GM12873 (cell line): ENCODE results near the gene CTXN1.

Experiments used
- TF ChIP-seq, protein P1 (sequence below): IDR thresholded peaks from 2 replicates; pipeline ENCODE4 v1.5.1; 2012; ENCODE audit warnings: low read depth, mild to moderate bottlenecking, moderate library complexity, low read length, control low read depth; ENCODE audit not compliant: insufficient read depth; ENCODE audit errors: missing control alignments

The CTXN1 gene

DNA sequence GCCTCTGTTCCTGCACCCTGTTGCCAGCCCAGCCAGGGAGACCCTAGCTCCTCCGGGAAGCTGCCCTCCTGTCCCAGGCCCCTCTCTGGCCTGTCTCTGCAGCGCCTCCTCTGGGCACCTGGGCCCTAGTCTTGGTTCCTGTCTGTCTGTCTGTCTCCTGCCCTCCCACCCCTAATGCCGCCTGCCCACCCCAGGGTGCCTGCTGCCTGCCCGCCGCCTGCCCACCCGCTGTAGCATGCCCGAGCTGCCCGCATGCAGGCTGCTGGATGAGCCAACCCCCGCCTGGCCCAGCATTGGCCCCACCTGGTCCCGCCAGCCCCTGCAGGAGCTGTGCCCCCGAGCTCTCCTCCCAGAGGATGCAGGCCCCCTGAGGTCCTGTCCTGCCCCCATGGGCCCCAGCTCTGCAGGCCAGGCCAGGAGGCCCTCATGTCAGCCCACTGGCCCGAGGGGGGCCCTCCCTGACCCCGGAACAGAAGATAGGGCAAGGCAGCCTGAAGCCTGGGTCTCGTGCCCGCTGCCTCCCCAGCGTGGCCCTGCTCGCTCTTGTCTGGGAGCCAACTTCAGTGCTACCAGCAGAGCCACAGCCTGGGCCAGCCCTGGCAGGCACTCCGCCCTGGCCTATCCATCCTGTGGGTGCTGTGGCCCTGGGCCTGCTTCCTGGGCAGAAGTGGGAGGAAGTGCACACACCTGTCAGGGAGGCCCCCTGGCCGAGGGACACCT, 17.0 kb downstream of the CTXN1 start:
- TF ChIP-seq, protein P1, sequence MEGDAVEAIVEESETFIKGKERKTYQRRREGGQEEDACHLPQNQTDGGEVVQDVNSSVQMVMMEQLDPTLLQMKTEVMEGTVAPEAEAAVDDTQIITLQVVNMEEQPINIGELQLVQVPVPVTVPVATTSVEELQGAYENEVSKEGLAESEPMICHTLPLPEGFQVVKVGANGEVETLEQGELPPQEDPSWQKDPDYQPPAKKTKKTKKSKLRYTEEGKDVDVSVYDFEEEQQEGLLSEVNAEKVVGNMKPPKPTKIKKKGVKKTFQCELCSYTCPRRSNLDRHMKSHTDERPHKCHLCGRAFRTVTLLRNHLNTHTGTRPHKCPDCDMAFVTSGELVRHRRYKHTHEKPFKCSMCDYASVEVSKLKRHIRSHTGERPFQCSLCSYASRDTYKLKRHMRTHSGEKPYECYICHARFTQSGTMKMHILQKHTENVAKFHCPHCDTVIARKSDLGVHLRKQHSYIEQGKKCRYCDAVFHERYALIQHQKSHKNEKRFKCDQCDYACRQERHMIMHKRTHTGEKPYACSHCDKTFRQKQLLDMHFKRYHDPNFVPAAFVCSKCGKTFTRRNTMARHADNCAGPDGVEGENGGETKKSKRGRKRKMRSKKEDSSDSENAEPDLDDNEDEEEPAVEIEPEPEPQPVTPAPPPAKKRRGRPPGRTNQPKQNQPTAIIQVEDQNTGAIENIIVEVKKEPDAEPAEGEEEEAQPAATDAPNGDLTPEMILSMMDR = no peak

DNA sequence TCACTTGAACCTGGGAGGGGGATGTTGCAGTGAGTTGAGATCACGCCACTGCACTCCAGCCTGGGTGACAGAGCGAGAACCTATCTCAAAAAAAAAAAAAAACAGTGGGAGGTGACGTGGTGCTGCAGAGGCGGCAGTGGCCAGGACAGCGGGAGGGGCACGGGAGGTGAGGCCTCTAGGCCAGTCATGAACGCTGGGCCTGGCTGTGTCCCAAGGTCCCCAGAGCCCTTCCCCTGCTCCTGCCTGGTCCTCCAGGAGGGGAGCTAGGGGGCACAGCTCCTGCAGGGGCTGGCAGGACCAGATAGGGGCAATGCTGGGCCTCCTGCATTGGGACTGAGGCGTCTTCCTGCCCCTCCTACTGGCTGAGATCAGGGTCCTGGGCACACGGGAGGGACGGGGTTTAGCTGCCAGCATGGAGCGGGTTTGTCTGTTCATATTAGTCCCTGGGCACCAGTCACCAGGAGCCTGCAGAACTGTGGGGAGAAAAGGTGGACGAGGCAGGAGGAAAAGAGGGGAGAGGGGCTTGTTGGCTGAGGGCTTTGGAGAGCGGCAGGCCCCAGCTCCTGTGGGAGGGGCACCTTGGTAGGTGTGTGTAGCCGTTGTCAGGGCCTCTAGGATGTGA, 17.7 kb downstream of the CTXN1 start:
- TF ChIP-seq, protein P1 = no peak

DNA sequence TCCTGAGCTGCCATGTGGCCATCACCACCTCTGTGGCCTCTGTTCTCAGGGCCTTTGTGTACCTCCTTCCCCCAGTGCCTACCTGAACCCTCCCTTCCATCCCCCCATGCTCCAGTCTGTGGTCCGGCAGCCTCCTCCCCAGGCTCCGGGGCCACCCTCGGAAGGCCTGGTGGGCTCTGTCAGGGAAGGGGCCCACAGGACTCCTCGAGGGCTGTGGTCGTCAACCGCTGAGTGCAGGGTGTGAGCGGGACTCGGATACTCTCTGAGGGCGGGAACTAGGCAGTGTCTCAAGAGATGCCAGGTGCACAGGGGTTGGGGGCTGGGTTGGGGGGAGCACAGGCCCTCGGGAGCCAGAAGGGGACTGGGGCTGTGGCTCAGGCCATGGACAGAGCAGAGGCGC, 18.4 kb downstream of the CTXN1 start:
- TF ChIP-seq, protein P1 = no peak

DNA sequence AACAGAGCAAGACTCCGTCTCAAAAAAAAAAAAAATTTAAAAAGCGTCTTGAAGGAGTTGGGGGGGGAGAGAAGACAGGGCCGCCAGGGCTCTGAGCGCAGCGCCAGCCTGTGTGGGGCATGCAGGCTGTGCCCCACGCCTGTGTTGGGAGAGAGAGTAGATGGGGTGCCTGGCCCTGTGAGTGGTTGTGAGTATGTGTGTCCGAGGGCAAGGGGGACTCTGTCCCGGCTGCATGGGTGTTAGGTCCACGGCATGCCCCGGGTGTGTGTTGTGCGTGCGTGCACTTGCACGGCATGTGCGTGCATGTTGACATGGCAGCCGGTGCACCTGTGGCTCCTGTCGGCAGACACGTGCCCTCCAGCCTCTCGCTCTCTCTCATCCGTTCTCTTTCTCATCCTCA, 18.8 kb downstream of the CTXN1 start:
- TF ChIP-seq, protein P1 = no peak

DNA sequence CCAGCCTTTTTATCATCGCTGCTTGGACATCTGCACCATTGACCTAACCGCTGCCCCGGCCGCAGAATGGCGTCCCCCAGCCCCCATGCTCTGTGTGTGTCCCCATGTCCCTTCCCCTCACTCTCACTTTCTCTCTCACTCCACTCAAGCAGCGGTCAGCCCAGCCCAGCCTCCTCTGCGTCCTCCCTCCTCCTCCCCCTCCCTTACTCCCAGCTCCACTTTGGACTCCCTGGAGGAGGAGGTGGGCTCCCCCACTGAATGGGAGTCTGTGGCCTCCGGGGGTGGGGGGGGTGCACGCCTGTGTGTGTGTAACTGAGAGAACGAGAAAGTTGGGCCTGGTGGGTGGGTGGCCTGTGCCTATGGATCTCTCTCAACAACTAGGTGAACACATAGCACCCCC, 20.1 kb downstream of the CTXN1 start:
- TF ChIP-seq, protein P1 = no peak

DNA sequence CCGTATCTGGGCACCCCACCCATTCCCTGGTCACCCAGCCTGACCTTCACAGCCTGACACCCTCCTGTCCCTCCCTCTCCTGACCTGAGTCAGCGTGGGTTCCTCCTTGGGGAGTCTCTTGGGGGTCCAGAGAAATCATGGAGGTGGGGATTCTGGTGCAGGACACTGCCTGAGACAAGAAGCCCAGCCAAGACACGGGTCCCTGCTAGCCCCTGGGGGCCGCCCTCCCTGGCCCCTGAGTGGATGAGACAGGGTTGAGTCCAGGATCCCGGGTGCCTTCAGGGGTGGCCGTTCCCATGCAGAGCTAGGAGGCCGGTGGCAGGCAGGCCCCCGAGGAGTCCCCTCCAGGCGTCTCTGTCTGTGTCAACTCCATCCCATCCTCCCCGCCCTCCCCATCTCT, 20.7 kb downstream of the CTXN1 start:
- TF ChIP-seq, protein P1 = no peak

DNA sequence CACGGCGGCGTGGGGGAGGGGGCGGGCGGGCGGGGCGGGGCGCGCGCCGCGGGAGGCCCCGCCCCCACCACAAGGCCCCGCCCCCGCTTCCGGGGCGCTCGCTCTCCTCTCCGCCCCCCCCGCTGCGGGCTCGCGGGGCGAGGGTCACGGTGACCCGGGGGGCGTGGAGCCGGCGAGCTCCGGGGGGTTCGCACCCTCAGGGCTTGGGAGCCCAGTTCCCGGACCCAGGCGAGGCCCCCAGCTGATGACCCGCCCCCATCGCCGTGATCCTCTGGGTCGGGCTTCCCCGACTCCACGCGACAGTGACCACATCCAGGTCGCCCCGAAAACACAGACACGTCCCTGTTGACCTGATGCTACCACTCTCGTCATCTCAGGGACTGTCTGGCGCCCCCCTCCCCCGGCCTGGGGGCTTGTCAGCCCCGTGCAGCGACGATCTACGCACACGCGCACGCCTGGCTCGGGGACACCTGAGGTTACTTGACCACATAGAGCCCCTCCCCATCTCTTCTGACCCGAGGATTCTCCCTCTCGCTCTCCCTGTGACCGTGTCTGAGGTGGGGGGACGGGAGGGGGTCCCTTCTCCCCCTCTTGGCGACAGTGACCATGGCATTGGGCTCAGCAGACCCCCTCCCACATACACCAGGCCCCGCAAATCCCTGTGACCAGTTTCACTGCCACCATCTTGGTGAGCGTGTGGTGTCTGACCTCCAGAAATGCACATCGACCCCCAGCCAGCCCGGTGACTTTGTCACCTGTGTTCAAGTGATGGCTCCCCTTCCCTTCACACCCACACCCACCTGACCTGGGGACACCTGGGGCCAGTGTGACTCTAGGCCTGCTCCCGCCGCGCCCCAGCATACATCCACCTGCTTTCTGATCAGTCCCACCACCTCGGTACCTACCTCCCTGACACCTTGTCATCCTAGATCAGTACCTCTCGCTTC, 21.6 kb downstream of the CTXN1 start:
- TF ChIP-seq, protein P1 = no peak
